Right renal cortex interstitium (tissue), 3 donors: ENCODE measurements around the gene SFXN5. TPM values are rescaled to one million over a fixed set of nuclear protein-coding genes. Genes with fewer than 3 reads are reported as not detected.
A peak's percentile ranks its signal among the peaks of the same experiment; 100 is the strongest.
"Not testable (repeated sequence)": the region's sequence is repeated elsewhere in the genome, so short reads cannot be mapped to it uniquely, and the experiment has no call there.

Experiments used
- DNase-seq, 3 donors: peaks; one replicate each; pipeline ENCODE4 v3.0.0-alpha.2; 2013; ENCODE audit warnings: low read depth in 3 of 3, low spot score in 2 of 3
- polyA plus RNA-seq, 3 donors: library from polyadenylated mRNA; unstranded; fragments of 120-200 nt; gene quantifications; one replicate each; pipeline ENCODE4 v1.2.1, GENCODE V29; 2013; ENCODE audit not compliant: insufficient read length in 3 of 3

The SFXN5 gene, protein sequence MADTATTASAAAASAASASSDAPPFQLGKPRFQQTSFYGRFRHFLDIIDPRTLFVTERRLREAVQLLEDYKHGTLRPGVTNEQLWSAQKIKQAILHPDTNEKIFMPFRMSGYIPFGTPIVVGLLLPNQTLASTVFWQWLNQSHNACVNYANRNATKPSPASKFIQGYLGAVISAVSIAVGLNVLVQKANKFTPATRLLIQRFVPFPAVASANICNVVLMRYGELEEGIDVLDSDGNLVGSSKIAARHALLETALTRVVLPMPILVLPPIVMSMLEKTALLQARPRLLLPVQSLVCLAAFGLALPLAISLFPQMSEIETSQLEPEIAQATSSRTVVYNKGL
- polyA plus RNA-seq = 10 to 100 TPM; 23.2 to 25.7 (median 23.9) TPM

DNA sequence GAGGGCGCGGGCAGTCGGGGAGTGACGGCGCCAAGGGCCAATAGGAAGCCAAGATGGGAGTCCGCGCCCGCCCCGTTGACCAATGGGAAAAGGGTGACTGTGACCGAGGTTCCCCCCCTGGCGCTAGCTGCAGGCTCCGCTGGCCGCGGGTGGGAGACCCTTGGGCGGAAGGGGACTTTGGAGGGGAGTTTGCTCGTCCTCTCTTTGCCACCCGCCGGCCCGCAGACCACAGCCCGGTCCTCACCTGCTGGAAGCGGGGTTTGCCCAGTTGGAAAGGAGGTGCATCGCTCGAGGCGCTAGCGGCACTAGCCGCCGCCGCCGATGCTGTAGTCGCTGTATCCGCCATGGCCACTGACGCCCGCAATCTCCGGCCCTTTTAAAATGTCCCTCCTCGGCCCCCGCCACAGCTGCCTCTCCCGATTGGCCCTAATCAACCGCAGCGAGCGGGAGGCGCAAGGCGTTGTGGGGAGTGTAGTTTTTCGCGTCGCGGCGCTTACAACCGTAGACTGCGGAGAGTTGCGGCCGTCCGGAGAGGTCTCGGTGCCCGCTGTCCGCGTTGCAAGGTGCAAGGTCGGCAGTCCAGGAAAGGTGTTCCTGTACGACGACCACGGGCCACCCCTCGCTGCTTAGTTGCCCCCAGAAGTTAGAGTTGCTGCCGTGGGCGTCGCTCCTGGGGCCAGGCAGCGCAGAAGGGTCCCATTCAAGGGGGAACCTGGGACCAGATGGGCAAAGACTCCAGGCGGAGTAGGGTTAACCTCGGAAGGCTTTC lies at the start of gene SFXN5:
Gene SFXN5, minus strand, starts transcription at position 353 of the 769 bp plus-strand sequence. Its CDS starts 7 bp downstream, at position 346.
- DNase-seq = peak; percentile 91 to 96 (median 94)

DNA sequence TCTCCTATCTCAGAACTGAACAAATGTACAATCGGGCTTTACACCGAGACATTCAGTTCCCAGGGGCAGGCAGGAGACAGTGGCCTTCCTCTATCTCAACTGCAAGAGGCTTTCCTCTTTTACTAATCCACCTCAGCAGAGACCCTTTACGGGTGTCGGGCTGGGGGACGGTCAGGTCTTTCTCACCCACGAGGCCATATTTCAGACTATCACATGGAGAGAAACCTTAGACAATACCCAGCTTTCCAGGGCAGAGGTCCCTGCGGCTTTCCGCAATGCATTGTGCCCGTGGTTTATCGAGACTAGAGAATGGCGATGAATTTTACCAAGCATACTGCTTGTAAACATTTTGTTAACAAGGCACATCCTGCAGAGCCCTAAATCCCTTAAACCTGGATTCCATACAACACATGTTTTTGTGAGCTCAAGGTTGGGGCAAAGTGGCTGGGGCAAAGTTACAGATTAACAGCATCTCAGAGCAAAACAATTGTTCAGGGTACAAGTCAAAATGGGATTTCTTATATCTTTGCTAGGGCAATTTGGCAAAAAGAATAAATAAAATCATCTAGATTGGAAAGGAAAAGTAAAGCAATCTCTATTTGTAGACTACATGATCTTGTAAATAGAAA lies 48.2 kb upstream of the SFXN5 start:
- not testable (repeated sequence) for DNase-seq

DNA sequence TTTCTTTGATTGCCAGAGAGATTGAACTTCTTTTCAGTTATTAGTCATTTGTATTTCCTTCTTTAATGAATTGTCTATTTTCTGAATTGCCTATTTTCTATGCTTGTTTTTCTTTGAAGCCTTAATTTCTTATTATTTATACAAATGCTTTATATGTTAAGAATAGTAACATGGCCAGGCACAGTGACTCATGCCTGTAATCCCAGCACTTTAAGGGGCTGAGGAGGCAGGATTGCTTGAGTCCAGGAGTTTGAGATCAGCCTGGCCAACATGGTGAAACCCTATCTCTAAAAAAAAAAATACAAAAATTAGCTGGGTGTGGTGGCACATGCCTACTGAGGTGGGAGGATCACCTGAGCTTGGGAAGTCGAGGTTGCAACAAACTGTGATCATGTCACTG lies 45.9 kb upstream of the SFXN5 start:
- DNase-seq = no peak

DNA sequence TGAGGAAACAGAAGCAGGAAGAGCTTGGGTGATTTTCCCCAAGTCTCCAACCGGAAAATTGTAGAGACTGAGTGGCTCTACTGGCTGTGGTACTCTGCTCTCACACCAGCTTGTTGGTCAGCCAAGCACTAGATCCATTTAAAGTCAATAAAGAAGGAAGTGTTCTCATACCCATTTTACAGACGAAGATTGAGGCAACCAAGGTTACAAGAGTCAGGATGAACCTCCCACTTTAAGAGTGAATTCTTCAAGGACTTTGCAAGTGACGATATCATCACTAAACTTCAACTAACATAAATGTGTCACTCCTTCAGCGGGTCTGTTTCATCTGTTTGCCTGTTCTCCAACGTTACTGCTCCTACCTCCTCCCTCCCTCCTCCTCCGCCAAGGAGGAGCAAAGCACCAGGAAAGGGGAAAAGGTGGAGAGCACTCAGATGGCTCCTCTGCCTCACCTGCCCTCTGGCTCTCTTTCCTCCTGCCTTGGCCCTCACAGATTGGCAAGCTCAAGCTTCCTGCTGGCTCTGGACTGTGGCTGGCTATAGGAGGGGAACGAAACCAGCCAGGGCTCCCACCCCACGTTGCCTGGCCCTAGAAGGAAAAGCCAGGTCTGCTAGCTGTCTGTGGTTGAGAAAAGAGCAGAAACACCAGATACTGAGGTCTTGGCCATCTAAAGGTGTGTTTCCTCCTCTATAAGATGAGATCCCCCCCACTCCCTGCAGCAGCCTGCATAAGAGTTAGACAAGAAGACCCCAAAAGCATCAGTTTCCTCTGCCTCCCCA lies 44.9 kb upstream of the SFXN5 start:
- no peak for DNase-seq

DNA sequence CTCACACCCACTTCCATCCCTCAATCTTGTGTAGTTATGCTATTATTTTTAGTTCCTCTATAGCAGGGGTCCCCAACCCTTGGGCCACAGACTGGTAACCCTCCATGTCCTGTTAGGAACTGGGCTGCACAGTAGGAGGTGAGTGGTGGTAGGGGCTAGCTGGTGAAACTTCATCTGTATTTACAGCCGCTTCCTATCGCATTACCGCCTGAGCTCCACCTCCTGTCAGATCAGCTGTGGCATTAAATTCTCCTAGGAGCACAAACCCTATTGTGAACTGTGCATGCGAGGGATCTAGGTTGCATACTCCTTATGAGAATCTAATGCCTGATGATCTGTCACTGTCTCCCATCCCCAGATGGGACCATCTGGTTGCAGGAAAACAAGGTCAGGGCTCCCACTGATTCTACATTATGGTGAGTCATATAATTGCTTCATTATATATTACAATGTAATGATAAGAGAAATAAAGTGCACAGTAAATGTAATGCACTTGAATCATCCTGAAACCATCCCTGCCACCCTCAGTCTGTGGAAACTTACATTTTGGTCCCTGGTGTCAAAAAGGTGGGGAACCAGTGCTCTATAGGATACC lies 42.9 kb upstream of the SFXN5 start:
- no peak for DNase-seq

DNA sequence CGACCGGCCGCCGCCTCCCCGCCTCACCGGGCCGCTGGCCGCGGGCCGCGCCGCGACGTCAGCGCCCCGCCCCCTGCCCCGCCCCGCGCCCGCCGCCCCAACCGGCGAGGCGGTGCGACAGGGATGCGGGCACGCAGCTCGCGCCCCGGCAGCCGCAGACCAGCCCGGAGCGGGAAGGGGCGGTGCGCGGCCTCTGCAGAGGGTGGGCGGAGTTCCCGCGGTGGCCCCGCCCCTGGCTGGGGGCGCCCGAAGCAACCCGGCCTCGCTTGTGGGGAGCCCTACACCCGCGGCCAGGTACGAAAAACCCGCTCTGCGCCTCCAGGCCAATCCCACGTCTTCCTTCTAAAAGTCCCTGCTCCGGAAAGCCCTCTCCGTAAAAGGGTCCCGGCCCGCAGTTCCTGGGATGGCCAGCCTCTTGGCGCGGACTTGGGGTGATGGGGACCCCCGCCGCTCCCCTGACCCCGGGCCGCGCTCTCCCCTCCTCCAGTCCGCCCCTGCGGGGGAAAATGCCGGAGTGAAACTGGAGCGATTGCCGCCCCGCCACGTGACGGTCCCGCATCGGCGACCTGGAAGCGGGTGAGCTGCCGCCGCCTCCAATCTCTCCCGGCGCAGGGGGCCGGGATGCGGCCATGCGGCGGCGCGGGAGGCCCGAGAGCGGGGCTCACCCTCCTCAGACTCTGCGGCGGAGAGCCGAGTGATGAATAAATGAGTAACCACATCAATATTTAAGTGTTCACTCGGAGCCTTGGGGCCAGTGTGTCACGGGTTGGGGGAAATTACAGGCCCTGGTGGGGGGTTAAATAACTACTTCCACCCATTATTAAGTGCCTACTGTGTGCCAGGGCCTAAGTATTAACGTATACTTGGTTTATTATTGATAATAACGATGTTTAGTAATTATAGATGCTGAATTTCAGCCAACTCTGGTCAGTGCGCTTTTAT lies 41.7 kb upstream of the SFXN5 start, which contains the start of gene RAB11FIP5:
Gene RAB11FIP5, minus strand, starts transcription at position 36 of the 942 bp plus-strand sequence. CDS start 171 bp downstream, outside the sequence.
- DNase-seq = no peak

DNA sequence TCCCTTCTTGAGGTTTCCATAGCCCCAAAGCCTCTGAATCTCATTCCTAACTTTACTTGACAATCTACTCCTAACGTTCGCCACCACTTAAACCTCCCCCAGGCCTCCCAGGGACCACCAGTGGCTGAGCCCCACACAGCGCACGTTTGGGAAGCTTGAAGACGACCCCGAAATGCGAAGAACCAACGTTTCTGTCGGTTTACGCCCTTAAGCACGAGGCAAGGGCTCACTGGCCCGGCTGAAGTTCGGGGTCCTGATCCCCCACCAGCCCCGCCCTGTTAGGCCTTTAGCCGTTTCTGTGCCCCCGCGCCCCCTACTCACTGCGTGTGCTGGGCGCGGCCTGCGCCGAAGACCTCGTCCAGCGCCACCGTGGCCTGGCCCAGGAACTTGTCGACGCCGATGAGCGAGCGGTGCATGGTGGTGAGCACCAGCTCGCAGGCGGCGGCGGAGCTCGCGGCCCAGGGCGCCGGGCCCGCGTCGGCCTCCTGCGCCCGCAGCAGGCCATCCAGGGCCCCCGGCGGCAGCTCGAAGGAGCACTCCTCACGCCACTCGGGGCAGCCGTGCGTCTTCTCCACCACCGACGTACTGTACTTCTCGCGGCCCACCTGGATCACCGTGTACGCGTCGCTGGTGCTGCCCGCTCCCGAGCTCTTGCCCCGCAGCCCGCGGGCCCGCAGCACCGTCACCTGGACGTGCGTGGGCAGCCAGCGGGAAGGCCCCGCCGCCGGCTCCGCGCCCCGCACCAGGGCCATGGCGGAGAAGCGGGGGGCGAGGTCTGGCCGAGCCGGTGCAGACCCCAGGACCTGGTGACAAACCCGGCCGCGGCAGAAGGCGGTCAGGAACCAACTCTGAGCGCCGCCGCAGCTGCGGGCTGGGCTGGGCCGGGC lies 40.8 kb upstream of the SFXN5 start:
- DNase-seq = no peak

DNA sequence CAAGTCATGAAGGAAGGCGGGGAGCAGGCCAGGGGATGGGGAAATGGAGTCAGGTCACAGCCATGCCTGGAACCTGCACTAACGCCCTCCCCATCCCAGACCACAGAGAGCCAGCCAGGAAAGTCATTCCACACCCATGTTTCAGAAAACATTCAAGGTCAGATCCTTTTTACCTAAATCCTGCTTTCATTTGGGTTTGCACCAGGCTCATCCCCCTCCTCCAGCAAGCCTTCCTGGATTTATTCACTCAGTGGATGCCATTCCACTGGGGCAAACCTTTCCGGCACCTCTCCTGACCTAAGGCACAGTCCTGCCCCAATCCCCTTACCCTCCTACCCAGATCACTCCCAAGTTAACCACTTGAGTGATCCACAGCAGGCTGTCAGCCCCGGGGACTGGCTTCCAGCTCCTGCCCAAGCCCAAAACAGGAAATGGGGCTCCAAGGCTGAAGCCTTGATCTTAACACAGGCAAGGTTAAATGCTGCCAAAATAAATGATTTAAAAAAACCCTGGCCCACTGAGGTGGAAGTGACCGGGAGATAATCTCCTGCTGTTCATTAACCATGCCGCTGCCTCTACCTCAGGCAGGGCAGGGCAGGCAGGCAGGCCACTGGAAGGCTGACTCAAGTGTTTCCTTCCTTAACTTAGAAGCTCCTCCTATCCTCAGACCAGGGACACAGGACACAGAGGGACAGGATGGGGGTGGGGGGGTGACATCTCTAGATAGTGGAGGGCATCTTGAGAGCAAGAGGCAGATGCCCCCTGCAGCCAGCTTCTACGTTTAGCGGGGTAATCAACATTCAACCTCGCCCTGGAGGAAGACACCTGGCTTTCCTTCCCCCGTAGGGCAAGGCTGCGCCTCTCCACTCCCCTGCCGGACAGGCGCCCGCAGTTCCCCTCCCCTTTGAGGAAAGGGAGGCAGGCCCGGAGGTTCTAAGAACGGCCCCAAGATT lies 39.8 kb upstream of the SFXN5 start:
- no peak for DNase-seq

DNA sequence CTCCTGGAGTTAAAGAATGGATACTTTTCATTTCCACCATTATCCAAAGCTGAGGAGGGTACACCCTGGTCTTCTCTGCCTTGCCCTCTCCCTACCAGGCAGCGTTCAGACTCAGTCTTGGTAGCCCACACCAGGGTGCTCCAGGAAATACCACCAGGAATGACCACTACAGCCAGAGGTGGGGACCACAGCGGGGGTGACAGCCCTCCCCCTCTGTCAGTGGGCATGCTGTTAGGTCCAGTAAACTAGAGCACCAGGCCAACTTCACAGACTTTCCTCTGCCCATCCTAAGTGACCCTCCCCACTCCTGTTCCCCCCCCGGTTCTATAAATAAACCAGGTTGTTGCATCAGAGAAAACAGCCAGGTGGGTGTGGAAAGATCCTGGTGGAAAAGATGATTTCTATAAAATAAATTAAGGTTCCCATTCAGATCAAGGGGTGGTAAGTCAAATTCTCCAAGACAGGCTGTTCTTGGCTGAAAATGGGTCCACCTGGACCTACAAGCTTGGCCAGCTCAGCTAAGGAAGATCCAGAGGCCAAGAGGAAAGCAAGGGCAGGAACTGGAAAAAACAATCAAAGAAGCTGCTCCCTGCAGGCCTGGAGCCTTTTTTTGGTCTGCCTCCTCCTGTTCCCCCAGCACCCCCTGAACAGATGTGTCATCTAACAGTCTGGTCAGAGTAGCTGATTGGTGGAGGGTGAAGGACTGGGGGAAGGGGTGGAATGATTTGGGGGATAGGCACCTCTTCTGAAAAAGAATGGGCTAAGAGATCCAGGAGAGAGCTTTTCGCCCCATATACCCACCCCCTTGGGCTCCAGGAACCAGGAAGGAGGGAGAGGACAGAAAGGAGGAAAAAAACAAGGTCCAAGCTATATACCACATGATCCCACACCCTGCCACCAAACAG lies 38.9 kb upstream of the SFXN5 start:
- DNase-seq = no peak

DNA sequence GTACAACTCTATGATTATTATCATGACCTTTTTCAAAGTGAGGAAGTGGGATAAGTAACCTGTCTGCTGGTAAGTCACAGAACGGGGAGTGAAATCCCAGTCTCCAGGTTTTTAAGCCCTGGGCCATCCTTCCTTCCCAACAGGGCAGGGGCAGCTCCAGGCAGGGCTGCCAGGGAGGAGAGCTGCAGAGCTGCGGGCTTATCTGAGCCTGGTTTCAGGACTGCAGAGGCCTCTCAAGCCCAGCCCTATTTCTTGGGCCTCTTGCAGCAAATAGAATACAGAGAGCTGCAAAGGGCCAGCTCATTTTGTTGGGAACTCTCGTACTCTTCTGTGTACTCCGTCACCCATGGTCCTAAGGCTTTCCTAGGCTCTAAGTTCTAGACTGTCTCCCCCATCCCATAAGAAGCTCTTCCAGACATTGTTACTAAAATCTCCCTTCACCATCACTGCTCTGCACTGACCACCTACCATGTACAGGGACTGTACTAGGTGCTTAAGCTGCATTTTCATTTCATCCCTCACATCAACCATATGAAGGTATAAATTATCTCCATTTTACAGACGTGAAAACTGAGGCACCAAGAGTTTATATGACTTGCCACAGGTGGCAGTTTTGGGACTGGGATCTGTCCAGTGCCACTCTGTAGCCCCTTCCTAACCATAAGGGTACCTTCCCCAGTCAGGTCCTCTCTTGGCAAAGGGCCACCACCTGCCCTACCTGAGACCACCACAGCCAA lies 38.1 kb upstream of the SFXN5 start:
- DNase-seq = no peak

DNA sequence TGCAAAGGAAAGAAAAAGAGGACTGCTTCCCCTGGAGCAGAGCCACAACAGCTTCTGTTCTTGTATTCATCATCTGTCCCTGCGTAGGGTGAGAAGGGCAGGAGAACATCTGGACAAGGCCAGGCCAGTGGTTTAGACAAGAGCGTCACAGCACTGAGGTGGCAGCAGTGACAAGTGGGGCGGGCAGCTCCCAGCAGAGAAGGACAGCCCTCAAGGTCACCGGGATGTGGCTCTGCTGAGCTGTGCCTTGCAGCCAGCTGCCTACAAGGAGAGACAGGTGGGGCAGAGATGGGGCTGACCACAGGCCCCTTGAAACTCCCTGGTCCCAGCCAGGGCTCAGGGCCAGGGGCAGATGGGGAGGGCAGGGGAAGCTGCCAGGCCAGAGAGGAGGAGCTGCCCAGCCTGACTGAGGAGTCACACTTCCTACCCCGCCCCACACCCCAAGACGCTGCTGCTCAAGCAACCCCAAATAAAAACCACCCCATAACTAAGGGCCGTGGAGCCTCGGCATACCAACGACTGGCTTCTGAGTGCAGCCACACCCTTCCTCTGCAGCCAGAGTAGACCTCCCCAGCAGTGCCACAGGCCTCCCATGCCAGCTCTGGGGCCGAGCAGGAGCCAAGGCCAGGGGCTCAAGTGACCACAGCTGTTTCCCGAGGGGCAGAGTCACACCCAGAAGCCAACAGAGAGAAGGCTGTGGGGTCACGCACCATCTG lies 35.9 kb upstream of the SFXN5 start:
- no peak for DNase-seq

DNA sequence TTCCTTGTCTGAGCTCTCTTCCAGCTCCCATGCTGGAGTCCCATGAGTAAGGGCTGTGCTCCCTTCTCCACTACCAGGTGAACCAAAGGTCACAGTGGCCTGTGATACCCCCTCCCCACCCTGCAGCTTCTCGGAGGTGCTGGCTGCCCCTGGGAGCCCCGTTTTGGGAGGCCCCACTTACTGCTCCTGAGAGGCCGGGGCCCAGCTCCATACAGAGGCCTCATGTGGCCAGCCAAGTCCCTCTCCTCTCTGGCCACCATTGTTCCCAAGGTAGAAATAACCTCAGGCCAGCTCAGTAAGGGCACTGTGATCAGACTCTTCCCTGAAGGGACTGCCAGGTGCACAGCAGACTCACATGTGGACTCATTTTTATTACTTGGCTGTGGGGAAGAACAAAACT lies 35.3 kb upstream of the SFXN5 start:
- no peak for DNase-seq

DNA sequence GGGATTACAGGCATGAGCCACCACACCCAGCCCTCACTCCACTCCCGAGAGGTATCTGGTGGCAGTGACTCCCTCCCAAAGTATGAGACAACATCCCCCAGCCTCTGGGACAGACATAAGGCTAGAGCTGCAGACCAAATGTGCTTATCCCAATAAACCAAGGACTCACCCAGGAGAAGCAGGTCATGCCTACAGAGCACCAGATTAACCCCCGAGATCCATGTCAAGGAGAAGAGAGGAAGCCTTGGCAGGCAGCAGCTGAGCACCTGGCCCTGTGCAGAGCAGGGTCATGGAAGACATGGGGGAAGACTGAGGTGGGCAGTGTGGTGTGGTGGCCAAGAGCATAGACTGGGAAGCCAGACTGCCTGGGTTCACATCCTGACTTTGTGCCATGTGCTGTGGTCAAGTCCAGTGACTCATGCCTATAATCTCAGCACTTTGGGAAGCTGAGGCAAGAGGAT lies 34.0 kb upstream of the SFXN5 start:
- DNase-seq = no peak

DNA sequence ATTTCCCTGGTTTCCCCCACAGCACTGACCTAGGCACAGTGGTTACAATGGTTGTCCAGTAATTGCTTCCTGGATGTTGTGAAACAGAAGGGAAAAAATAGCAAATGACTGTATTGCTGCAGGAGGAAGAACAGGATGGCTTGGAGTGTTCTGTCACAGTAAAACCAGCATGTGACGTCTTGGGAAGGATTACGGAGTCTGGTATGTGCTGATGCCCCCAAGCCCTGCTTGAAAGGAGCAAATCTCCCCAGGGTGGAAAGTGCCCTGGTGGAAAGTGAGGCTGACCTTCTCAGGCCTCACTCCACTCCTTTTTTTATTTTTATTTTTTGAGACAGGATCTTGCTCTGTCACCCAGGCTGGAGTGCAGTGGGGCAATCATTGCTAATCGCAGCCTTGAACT lies 33.4 kb upstream of the SFXN5 start:
- no peak for DNase-seq
